GM12878 (cell line): Measurements from ENCODE around the gene SCAF8. TPM values are rescaled to one million over a fixed set of nuclear protein-coding genes. Genes with fewer than 3 reads are reported as not detected.
A peak's percentile ranks its signal among the peaks of the same experiment; 100 is the strongest.

Experiments used
- BCL3 ChIP-seq: IDR thresholded peaks from 2 replicates; pipeline ENCODE4 v1.6.1; 2011; ENCODE audit warnings: borderline replicate concordance, low read depth, mild to moderate bottlenecking, moderate library complexity, low read length; ENCODE audit not compliant: insufficient read depth, poor library complexity, severe bottlenecking
- CREM ChIP-seq: IDR thresholded peaks from 2 replicates; pipeline ENCODE4 v1.6.1; 2014; ENCODE audit warnings: antibody characterized with exemption, low read depth
- E2F4 ChIP-seq: IDR thresholded peaks from 2 replicates; pipeline ENCODE4 v1.6.1; 2012; ENCODE audit warnings: low read depth, low read length, improper control_type of control experiment
- E2F8 ChIP-seq: fragments of 450-650 bp; IDR thresholded peaks from 2 replicates; pipeline ENCODE4 v1.6.1; 2018; ENCODE audit warnings: mild to moderate bottlenecking, low read depth, moderate library complexity; ENCODE audit not compliant: partially characterized antibody
- IKZF1 ChIP-seq: fragments of 450-650 bp; conservative IDR thresholded peaks from 2 replicates; pipeline ENCODE4 v1.6.1; 2017; ENCODE audit warnings: antibody characterized with exemption, mild to moderate bottlenecking
- MAX ChIP-seq: IDR thresholded peaks from 2 replicates; pipeline ENCODE4 v1.6.1; 2012; ENCODE audit warnings: low read depth, low read length, improper control_type of control experiment
- PRDM15 ChIP-seq: fragments of 450-650 bp; formaldehyde crosslinking; IDR thresholded peaks from 2 replicates; pipeline ENCODE4 v1.4.0; 2020; ENCODE audit warnings: mild to moderate bottlenecking, moderate library complexity
- RB1 ChIP-seq: fragments of 450-650 bp; formaldehyde crosslinking; IDR thresholded peaks from 2 replicates; pipeline ENCODE4 v1.6.1; 2017; ENCODE audit warnings: mild to moderate bottlenecking, borderline replicate concordance
- RELB ChIP-seq: fragments of 450-650 bp; IDR thresholded peaks from 2 replicates; pipeline ENCODE4 v1.6.1; 2017; ENCODE audit warnings: low read depth, mild to moderate bottlenecking, moderate library complexity
- RFX5 ChIP-seq: IDR thresholded peaks from 2 replicates; pipeline ENCODE4 v1.6.1; 2011; ENCODE audit warnings: low read depth, low read length, improper control_type of control experiment
- TAF1 ChIP-seq: IDR thresholded peaks from 2 replicates; pipeline ENCODE4 v1.6.1; 2011; ENCODE audit warnings: mild to moderate bottlenecking, low read depth, low read length, borderline replicate concordance
- WRNIP1 ChIP-seq: IDR thresholded peaks from 2 replicates; pipeline ENCODE4 v1.6.1; 2011; ENCODE audit warnings: low read depth, low read length, improper control_type of control experiment, borderline replicate concordance
- ZBTB4 ChIP-seq: fragments of 450-650 bp; formaldehyde crosslinking; IDR thresholded peaks from 2 replicates; pipeline ENCODE4 v1.4.0; 2022; ENCODE audit warnings: mild to moderate bottlenecking, moderate library complexity
- polyA plus RNA-seq, 11 experiments: library from polyadenylated mRNA; depleted of rRNA in 4 of 11; unstranded in 6 of 11; stranded (reverse) in 5 of 11; fragments of >200 nt; fragmentation: Nextera tagmentation in 4 of 11; fragmentation: Illumina TruSeq in 1 of 11; extraction: Ambion mirVana in 4 of 11; extraction: Trizol in 1 of 11; gene quantifications; 1 replicate in 1 of 11; 2 replicates in 10 of 11; pipeline versions ENCODE4 v1.2.1 to v1.2.3, GENCODE V29; 2011 to 2016; ENCODE audit warnings: inconsistent platforms in 2 of 11, missing spikeins in 2 of 11, low read depth in 1 of 11
- total RNA-seq, 4 experiments: library from RNA; depleted of rRNA in 3 of 4; stranded (reverse); fragments of >200 nt in 3 of 4; fragmentation: Illumina TruSeq in 1 of 4; extraction: Trizol in 1 of 4; gene quantifications; 2 replicates each; pipeline versions ENCODE4 v1.2.1 to v1.2.3, GENCODE V29; 2013 to 2021

The SCAF8 gene
- total and polyA plus RNA-seq, 10 of the 15 experiments (the other 5 are each of a cell fraction or from before 2014, with no cell fraction given), result 8.1 to 28.8 (median 15.9) TPM

GRCh38 chr6:154773610-154774089 is 40.4 kb downstream of the SCAF8 start (continued):
- TF ChIP-seq TAF1, result no peak
- TF ChIP-seq PRDM15, result no peak
- TF ChIP-seq E2F8, result no peak
- no peak for TF ChIP-seq RB1
- TF ChIP-seq ZBTB4, result no peak
- no peak for TF ChIP-seq E2F4
- TF ChIP-seq BCL3, result peak; percentile 59
- peak; percentile 78 for TF ChIP-seq CREM
- peak; percentile 41; the same call in 1 of the 2 replicates for TF ChIP-seq RELB
- TF ChIP-seq WRNIP1, result no peak
- TF ChIP-seq IKZF1, result peak; percentile 32; the same call in 1 of the 2 replicates
- no peak for TF ChIP-seq RFX5
- TF ChIP-seq MAX, result no peak
